ENCODE data around the gene SLC39A11.
"Not testable (repeated sequence)": the region's sequence is repeated elsewhere in the genome, so short reads cannot be mapped to it uniquely, and the experiment has no call there.

GRCh38 chr17:72708682-72709081, 383.8 kb downstream of the SLC39A11 start:
- not testable (repeated sequence) for TF ChIP-seq CTCF (IDR thresholded peaks at IDR 0.05); SIN3A (IDR thresholded peaks at IDR 0.05; ENCODE audit: borderline replicate concordance, insufficient read depth, low read depth, low read length); REST (IDR thresholded peaks at IDR 0.05; ENCODE audit: insufficient read depth in 1 of 2, low read depth in 2 of 2, low read length in 1 of 2); POLR2AphosphoS5 (IDR thresholded peaks at IDR 0.05; ENCODE audit: low read depth, low read length); TCF7L2 (IDR thresholded peaks at IDR 0.05; ENCODE audit: low read depth, low read length)

All from Panc1 (cell line).